ENCODE measurements around the gene ARPC5. TPM values are rescaled to one million over a fixed set of nuclear protein-coding genes. Genes with fewer than 3 reads are reported as not detected.
"Not testable (repeated sequence)": the region's sequence is repeated elsewhere in the genome, so short reads cannot be mapped to it uniquely, and the experiment has no call there.

Gene ARPC5
- polyA plus RNA-seq, 4 donors = 157 to 183 (median 175) TPM

DNA sequence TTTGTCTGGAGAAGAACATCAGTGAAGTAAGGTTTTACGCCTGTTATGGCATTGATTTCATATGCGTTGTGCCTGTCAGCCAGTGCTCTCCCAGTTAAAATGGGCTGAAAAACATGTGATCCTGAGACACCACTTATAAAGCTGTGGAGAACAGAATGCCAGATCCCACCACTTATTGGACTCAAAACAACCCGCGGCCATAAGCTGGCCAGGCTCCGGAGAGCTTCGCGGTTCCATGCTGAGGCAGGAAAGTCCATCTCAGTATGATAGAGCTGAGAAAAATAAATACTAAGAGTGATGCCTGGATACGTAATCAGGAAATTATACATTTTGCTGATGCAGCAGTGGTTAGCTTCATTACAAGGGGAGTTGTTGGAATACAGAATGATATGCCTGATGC, 12.5 kb upstream of the ARPC5 start:
- no peak for DNase-seq (ENCODE audit: low read depth in 4 of 4, low spot score in 3 of 4)

DNA sequence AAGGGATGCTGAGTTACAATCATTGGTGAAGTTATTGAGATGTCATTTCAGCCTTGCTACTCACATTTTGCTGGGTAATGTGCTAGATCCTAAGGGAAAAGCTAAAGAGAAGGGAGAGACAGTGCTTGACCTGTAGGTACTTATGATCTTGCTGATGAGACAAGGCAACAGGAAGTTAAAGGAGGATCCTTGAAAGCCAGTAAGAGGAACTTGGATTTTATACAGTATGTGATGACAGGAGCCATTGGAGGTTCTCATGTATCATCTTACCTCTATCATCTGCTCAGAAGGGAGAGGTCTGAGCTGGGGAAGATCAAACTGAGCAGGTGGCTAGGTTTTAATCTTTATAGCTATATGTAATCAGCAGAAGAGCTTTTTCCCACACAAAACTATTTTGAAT, 11.2 kb upstream of the ARPC5 start:
- DNase-seq (ENCODE audit: low read depth in 4 of 4, low spot score in 3 of 4) = no peak

- DNase-seq (ENCODE audit: low read depth in 4 of 4, low spot score in 3 of 4) = no peak
Measured at GRCh38 chr1:183645531-183645930, 9.9 kb upstream of the ARPC5 start.

DNA sequence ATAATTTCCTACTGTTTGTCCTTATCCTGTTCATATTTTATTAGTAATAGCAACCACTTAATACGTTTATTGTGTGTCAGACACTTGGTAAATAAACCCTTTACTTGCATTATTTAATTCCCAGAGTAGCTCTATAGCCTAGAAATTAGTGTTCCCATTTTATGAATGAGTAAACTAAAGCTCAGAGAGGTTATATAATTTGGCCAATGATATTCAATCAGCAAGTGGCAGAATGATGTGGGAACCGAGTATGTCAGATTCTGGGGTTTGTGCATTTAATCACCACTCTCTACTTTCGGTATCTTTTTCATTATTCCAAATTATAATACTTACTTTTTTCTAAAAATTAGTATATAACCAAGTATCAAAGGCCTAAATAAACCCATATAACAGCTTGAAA, 6.6 kb upstream of the ARPC5 start:
- no peak for DNase-seq (ENCODE audit: low read depth in 4 of 4, low spot score in 3 of 4)

GRCh38 chr1:183640193-183640592, 4.6 kb upstream of the ARPC5 start:
- no peak for DNase-seq (ENCODE audit: low read depth in 4 of 4, low spot score in 3 of 4)

DNA sequence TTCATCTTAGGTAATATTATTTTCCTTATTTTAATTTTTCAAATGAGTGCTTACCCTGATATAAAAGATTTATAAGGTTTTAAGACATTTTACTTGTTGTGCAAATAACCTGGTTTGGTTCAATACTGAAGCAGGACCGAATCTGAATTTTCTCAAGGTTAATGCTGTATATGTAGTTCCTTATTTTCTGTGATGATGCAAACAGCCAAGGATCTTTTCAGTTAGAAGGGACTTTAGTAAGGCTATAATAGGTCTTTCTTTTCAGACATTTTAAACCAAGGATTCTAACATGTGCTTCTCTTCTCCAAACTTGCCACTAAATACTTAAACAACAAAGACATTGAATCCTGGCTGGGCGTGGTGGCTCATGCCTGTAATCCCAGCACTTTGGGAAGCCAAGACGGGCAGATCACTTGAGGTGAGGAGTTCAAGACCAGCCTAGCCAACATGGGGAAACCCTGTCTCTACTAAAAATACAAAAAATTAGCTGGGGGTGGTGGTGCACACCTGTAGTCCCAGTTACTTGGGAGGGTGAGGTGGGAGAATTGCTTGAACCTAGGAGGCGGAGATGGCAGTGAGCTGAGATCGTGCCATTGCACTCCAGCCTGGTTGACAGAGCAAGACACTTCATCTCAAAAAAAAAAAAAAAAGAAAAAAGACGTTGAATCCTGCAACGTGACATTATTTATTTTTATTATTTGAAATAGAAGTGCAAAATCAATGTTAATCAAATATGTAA, 3.2 kb upstream of the ARPC5 start:
- DNase-seq (ENCODE audit: low read depth in 4 of 4, low spot score in 3 of 4) = no peak

DNA sequence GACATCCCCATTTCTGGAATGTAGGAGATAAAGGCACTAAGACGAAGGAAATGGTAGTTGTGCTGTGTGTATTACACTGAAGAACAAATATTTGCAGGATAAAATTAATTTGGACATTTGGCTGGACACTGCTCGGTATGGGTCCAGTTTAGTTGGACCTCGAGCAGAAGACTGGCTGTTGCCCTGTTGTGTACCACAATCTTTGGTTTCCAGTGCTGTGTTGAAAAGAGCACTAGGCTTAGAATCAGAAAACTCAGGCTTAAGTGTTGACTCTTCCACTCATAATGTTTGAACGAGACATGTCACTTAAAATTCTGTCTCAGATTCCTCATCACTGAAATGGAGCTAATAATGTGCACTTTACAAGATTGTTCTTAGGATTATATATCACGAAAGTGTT, 1.2 kb upstream of the ARPC5 start:
- DNase-seq (ENCODE audit: low read depth in 4 of 4, low spot score in 3 of 4) = no peak

- no peak for DNase-seq (ENCODE audit: low read depth in 4 of 4, low spot score in 3 of 4)
Measured at GRCh38 chr1:183636334-183636682, 725 bp upstream of the ARPC5 start.

- DNase-seq (ENCODE audit: low read depth in 4 of 4, low spot score in 3 of 4) = peak in 1 of 4 donors; percentile 34
Measured at GRCh38 chr1:183635099-183635605, 431 bp downstream of the ARPC5 start.

DNA sequence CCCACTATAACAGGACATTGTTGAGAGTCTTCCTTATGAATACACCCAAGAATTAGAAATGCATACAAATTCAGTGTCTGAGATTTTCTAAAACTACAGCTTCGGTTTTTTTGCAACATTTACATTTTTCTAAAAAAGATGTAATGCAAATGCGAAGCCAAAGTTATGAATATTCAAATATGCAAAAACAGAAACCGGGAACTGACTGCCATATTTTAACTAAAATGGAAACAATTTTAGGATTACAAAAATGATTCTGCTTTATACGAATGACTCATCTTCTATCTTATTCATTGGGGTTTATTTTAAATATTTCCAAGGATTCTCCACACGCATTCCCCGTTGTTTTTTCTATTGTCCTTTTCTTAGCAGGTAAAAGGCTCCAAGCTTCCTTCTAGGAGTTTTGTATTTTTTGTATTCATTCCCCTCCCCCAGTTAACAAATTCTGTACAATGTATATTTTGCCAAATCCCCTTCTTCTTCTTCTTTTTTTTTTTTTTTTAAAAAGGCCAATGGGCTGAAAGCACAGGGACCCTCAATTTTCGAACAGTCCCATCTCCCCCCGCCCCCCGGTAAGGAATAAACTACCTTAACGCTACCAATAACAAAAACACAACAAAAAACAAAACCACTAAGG, 1.0 kb downstream of the ARPC5 start:
- DNase-seq (ENCODE audit: low read depth in 4 of 4, low spot score in 3 of 4) = no peak

DNA sequence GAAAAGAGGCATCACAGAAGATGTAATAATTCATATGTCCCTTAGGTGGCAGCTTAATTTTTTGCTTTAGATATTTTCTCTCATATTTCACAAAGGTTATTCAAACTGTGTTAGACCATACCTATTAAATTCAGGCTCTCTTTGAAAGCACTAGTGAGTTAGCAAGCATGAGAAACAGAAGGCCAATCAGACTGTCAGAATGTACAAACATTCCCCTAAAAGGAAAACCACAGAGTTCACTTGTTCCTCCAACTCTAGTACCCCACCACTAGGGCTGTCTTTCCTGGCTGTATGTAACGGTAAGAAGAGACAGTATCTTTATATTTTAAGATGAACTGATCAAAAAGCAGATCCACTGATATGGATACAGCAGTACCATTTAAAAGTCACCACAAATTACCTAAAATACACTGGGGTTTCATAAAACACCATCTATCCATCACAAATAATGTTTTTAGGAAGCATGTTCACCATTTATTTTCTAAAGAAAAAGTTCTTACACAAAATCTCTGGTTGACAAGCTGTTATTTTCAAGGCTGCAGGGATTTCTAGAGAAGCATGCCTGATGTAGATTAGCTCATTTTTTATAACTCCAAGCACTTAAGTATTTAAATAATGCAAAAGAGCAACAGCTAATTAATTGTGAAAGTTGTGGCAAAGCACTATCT, 1.8 kb downstream of the ARPC5 start:
- DNase-seq (ENCODE audit: low read depth in 4 of 4, low spot score in 3 of 4) = no peak

- DNase-seq (ENCODE audit: low read depth in 4 of 4, low spot score in 3 of 4) = no peak
Measured at GRCh38 chr1:183632964-183633363, 2.6 kb downstream of the ARPC5 start.

- DNase-seq (ENCODE audit: low read depth in 4 of 4, low spot score in 3 of 4) = no peak
Measured at GRCh38 chr1:183632114-183632513, 3.5 kb downstream of the ARPC5 start.

DNA sequence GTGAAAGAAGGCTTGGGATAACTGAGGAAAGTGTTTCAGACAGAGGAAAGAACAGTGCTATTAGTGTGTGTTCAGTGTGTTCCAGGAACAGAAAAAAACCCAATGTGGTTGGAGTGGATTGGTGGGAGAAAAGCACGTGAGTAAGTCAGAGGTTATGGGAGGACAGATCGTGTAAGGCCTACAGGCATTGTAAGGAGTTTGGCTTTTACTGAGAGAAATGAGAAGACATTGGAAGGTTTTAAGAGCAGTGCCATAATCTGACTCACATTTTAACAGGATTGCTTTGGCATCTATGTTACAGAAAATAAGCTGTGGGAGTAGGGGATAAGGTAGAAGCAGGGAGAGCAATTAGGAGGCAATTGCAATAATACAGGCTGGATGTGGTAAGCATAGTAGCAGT, 4.8 kb downstream of the ARPC5 start:
- no peak for DNase-seq (ENCODE audit: low read depth in 4 of 4, low spot score in 3 of 4)

GRCh38 chr1:183628537-183628936, 7.0 kb downstream of the ARPC5 start:
- no peak for DNase-seq (ENCODE audit: low read depth in 4 of 4, low spot score in 3 of 4)

DNA sequence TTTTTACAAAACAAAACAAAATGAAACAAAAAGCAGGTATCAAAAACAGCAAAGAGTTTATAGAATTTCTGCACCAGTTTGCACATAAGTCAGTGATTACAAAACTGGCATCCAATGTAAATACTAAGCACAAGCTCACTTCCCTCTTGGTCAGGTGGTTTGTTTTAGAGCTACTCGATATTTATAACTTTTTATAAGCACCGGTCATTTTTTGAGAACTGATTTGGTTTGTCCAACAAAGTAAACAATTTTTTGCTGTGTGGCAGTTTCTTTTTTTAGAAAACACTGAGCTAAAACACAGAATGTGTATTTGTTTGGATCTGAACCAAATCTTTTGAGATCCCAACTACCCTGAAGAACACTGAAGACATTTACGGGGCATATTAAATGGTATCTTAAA, 9.3 kb downstream of the ARPC5 start:
- DNase-seq (ENCODE audit: low read depth in 4 of 4, low spot score in 3 of 4) = not testable (repeated sequence)

DNA sequence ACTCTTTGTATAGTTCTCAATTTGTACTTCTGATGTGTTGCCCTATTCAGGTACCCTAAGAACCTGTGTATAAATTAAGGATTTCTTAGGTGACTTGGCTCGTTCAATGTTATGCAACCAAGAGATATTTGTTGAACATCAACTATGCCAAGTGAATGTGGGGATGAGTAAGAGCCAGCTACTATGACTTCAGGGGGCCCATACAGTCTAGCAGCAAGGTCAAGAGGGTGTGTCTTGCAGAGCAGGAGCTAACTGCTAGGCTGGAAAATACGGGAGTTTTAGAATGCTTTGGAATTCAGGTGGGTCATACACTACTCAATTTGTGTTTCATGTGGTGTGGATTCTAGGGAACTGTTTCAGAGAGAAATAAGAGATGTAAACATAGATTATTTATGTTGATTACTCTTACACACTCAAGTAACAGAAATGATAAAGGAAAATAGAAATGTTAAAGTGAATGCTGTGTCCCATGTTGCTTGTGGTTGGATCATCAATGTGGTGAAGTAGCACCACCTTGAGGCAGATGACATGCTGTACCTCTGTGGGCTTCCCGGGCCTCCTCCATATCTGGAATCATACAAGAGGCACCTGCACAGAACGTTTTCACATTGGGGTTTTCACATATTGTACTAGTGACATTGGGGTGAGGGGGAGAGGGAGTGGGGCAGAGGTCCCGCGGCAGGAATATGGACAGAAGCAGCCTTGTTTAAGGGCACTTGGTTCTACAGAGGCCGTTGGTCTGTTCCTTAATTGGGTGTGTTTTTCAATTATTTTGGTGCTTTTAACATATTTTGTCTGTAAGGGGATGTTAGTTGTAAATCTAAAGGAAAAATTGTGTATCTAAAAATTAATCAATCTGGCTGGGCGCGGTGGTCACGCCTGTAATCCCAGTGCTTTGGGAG, 12.4 kb downstream of the ARPC5 start:
- peak in 2 of 4 donors; percentile 43 to 57 for DNase-seq (ENCODE audit: low read depth in 4 of 4, low spot score in 3 of 4)

GRCh38 chr1:183622013-183622412, 13.6 kb downstream of the ARPC5 start:
- DNase-seq (ENCODE audit: low read depth in 4 of 4, low spot score in 3 of 4) = no peak

GRCh38 chr1:183620311-183620710, 15.3 kb downstream of the ARPC5 start:
- no peak for DNase-seq (ENCODE audit: low read depth in 4 of 4, low spot score in 3 of 4)

GRCh38 chr1:183619781-183620180, 15.8 kb downstream of the ARPC5 start:
- DNase-seq (ENCODE audit: low read depth in 4 of 4, low spot score in 3 of 4) = no peak

- DNase-seq (ENCODE audit: low read depth in 4 of 4, low spot score in 3 of 4) = not testable (repeated sequence)
Measured at GRCh38 chr1:183618202-183618601, 17.4 kb downstream of the ARPC5 start.

Data from right renal pelvis (tissue), 4 donors.